PFSK-1 (cell line): Measurements from ENCODE around the gene NAV2.

Source experiments
- FOXP2 ChIP-seq: optimal IDR thresholded peaks from 2 replicates; pipeline ENCODE3; 2011; ENCODE audit warnings: borderline replicate concordance, control low read depth, inconsistent platforms; ENCODE audit not compliant: insufficient read depth; ENCODE audit errors: extremely low read length, extremely low read depth
- POLR2AphosphoS5 ChIP-seq: IDR thresholded peaks from 2 replicates; pipeline ENCODE4 v1.6.1; 2012; ENCODE audit warnings: low read depth, mild to moderate bottlenecking, control low read depth, low read length, moderate library complexity
- REST ChIP-seq, 2 experiments: IDR thresholded peaks; 2 replicates each; pipeline versions ENCODE4 v1.6.1 to v1.8.0; 2011 to 2012; ENCODE audit warnings: low read depth in 2 of 2, low read length in 2 of 2, control low read depth in 1 of 2, inconsistent platforms in 1 of 2, mild to moderate bottlenecking in 1 of 2, moderate library complexity in 1 of 2; ENCODE audit not compliant: insufficient read depth in 1 of 2
- TAF1 ChIP-seq: IDR thresholded peaks from 2 replicates; pipeline ENCODE4 v1.6.1; 2012; ENCODE audit warnings: low read length, control low read depth, borderline replicate concordance; ENCODE audit not compliant: insufficient read depth

GRCh38 chr11:20004866-20005265 is 292.2 kb downstream of the NAV2 start:
- no peak for TF ChIP-seq REST (IDR thresholded peaks at IDR 0.05; ENCODE audit: insufficient read depth in 1 of 2, low read depth in 2 of 2, low read length in 2 of 2)
- no peak for TF ChIP-seq TAF1
- no peak for TF ChIP-seq POLR2AphosphoS5
- TF ChIP-seq FOXP2: no peak
